SK-N-SH treated with all-trans-retinoic acid at 6 μM for 48 hours (cell line): ENCODE measurements around the gene IMP4.

Experiments used
- ATAC-seq: fragments of 200-7000 bp; cut with Tn5 transposase; 3 replicates; pipeline ENCODE4 v1.9.1; 2020; ENCODE audit warnings: mild to moderate bottlenecking, moderate library complexity
- ARNTL ChIP-seq: fragments of 450-650 bp; formaldehyde crosslinking; IDR thresholded peaks from 2 replicates; pipeline ENCODE4 v1.5.0; 2020; ENCODE audit warnings: low read depth, mild to moderate bottlenecking, moderate library complexity, borderline replicate concordance
- BACH2 ChIP-seq: fragments of 250-450 bp; sonication (Bioruptor Pico); IDR thresholded peaks from 2 replicates; pipeline ENCODE4 v1.9.0; 2021; ENCODE audit warnings: mild to moderate bottlenecking, borderline replicate concordance
- CREB5 ChIP-seq: fragments of 250-450 bp; sonication (Bioruptor Pico); IDR thresholded peaks from 2 replicates; pipeline ENCODE4 v1.5.1; 2020; ENCODE audit warnings: low read depth, mild to moderate bottlenecking, moderate library complexity
- CSDC2 ChIP-seq: fragments of 250-450 bp; sonication (Bioruptor Pico); IDR thresholded peaks from 2 replicates; pipeline ENCODE4 v1.5.0; 2020; ENCODE audit warnings: mild to moderate bottlenecking, moderate library complexity
- ESRRG ChIP-seq: fragments of 250-450 bp; sonication (Bioruptor Pico); IDR thresholded peaks from 2 replicates; pipeline ENCODE4 v1.6.1; 2021; ENCODE audit warnings: mild to moderate bottlenecking
- GLIS3 ChIP-seq: fragments of 250-450 bp; sonication (Bioruptor Pico); IDR thresholded peaks from 2 replicates; pipeline ENCODE4 v1.5.0; 2020; ENCODE audit warnings: mild to moderate bottlenecking, moderate library complexity
- ISL1 ChIP-seq: fragments of 250-450 bp; sonication (Bioruptor Pico); IDR thresholded peaks from 2 replicates; pipeline ENCODE4 v2.1.2; 2022; ENCODE audit warnings: mild to moderate bottlenecking, moderate library complexity
- OSR1 ChIP-seq: fragments of 250-450 bp; sonication (Bioruptor Pico); IDR thresholded peaks from 2 replicates; pipeline ENCODE4 v1.8.0; 2022; ENCODE audit warnings: moderate library complexity, mild to moderate bottlenecking, inconsistent platforms
- PPARA ChIP-seq: fragments of 250-450 bp; sonication (Bioruptor Pico); IDR thresholded peaks from 2 replicates; pipeline ENCODE4 v1.5.0; 2020; ENCODE audit warnings: mild to moderate bottlenecking, borderline replicate concordance
- RARB ChIP-seq: fragments of 250-450 bp; sonication (Bioruptor Pico); IDR thresholded peaks from 2 replicates; pipeline ENCODE4 v1.8.0; 2021; ENCODE audit warnings: mild to moderate bottlenecking, moderate library complexity
- SNAI2 ChIP-seq: fragments of 250-450 bp; sonication (Bioruptor Pico); IDR thresholded peaks from 2 replicates; pipeline ENCODE4 v1.5.0; 2020; ENCODE audit warnings: mild to moderate bottlenecking, moderate library complexity
- TCF4 ChIP-seq: fragments of 250-450 bp; sonication (Bioruptor Pico); IDR thresholded peaks from 2 replicates; pipeline ENCODE4 v1.8.0; 2021; ENCODE audit warnings: mild to moderate bottlenecking, moderate library complexity, borderline replicate concordance
- TOX ChIP-seq: fragments of 250-450 bp; sonication (Bioruptor Pico); IDR thresholded peaks from 2 replicates; pipeline ENCODE4 v1.8.0; 2021; ENCODE audit warnings: mild to moderate bottlenecking, moderate library complexity, borderline replicate concordance
- TSHZ2 ChIP-seq: fragments of 250-450 bp; sonication (Bioruptor Pico); IDR thresholded peaks from 2 replicates; pipeline ENCODE4 v1.5.0; 2020; ENCODE audit warnings: mild to moderate bottlenecking, moderate library complexity
- ZC3H10 ChIP-seq: fragments of 250-450 bp; sonication (Bioruptor Pico); IDR thresholded peaks from 2 replicates; pipeline ENCODE4 v1.5.1; 2021; ENCODE audit warnings: mild to moderate bottlenecking, moderate library complexity
- ZFP3 ChIP-seq: fragments of 250-450 bp; sonication (Bioruptor Pico); IDR thresholded peaks from 2 replicates; pipeline ENCODE4 v1.5.0; 2020; ENCODE audit warnings: mild to moderate bottlenecking, moderate library complexity
- ZFP30 ChIP-seq: fragments of 450-650 bp; formaldehyde crosslinking; IDR thresholded peaks from 2 replicates; pipeline ENCODE4 v1.5.0; 2022; ENCODE audit warnings: mild to moderate bottlenecking, moderate library complexity
- ZNF565 ChIP-seq: fragments of 450-650 bp; formaldehyde crosslinking; conservative IDR thresholded peaks from 2 replicates; pipeline ENCODE4 v1.5.0; 2020; ENCODE audit warnings: low read depth, mild to moderate bottlenecking, moderate library complexity
- ZNF70 ChIP-seq: fragments of 450-650 bp; formaldehyde crosslinking; IDR thresholded peaks from 2 replicates; pipeline ENCODE4 v1.5.0; 2020; ENCODE audit warnings: mild to moderate bottlenecking, moderate library complexity
- ZNF8 ChIP-seq: fragments of 450-650 bp; formaldehyde crosslinking; IDR thresholded peaks from 2 replicates; pipeline ENCODE4 v1.5.0; 2020; ENCODE audit warnings: mild to moderate bottlenecking, moderate library complexity
- TF ChIP-seq, protein P1 (sequence below): fragments of 250-450 bp; sonication (Bioruptor Pico); IDR thresholded peaks from 2 replicates; pipeline ENCODE4 v1.8.0; 2020; ENCODE audit warnings: mild to moderate bottlenecking, moderate library complexity, borderline replicate concordance
- TF ChIP-seq, protein P2 (sequence below): fragments of 250-450 bp; sonication (Bioruptor Pico); IDR thresholded peaks from 2 replicates; pipeline ENCODE4 v1.8.0; 2021; ENCODE audit warnings: low read depth, mild to moderate bottlenecking, moderate library complexity, borderline replicate concordance

Gene IMP4

DNA sequence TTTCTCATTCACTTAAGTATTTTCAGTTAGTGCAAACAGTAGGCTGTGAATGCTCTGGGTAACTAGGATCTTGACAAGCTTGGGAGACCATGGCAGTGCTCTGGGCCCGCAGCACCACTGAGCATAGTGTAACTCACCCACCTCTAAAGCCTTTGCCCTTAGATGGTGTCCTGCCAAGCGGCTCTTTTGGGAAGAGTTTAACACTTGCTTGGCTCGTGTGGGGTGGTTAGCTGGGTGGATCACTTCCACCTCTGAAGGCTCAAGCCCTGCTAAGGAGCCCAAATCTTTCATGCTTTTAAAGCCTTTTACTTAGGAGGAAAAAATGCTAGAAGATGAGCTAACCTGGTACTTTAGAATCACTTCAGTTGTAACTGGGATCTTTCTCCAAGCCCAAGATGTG lies 47.1 kb downstream of the IMP4 start:
- no peak for ATAC-seq
- TF ChIP-seq TOX (CRISPR knock-in tag) (no peak), ZNF8 (CRISPR knock-in tag) (no peak), ZNF70 (CRISPR knock-in tag) (no peak), RARB (CRISPR knock-in tag) (no peak), CSDC2 (CRISPR knock-in tag) (no peak), ZNF565 (no peak), ARNTL (CRISPR knock-in tag) (no peak), TSHZ2 (no peak), SNAI2 (CRISPR knock-in tag) (no peak), ZFP30 (CRISPR knock-in tag) (no peak), GLIS3 (CRISPR knock-in tag) (no peak), BACH2 (no peak)
- TF ChIP-seq, protein P1, sequence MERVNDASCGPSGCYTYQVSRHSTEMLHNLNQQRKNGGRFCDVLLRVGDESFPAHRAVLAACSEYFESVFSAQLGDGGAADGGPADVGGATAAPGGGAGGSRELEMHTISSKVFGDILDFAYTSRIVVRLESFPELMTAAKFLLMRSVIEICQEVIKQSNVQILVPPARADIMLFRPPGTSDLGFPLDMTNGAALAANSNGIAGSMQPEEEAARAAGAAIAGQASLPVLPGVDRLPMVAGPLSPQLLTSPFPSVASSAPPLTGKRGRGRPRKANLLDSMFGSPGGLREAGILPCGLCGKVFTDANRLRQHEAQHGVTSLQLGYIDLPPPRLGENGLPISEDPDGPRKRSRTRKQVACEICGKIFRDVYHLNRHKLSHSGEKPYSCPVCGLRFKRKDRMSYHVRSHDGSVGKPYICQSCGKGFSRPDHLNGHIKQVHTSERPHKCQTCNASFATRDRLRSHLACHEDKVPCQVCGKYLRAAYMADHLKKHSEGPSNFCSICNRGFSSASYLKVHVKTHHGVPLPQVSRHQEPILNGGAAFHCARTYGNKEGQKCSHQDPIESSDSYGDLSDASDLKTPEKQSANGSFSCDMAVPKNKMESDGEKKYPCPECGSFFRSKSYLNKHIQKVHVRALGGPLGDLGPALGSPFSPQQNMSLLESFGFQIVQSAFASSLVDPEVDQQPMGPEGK (CRISPR knock-in tag): no peak
- TF ChIP-seq, protein P2, sequence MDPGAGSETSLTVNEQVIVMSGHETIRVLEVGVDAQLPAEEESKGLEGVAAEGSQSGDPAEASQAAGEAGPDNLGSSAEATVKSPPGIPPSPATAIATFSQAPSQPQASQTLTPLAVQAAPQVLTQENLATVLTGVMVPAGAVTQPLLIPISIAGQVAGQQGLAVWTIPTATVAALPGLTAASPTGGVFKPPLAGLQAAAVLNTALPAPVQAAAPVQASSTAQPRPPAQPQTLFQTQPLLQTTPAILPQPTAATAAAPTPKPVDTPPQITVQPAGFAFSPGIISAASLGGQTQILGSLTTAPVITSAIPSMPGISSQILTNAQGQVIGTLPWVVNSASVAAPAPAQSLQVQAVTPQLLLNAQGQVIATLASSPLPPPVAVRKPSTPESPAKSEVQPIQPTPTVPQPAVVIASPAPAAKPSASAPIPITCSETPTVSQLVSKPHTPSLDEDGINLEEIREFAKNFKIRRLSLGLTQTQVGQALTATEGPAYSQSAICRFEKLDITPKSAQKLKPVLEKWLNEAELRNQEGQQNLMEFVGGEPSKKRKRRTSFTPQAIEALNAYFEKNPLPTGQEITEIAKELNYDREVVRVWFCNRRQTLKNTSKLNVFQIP (CRISPR knock-in tag): no peak

DNA sequence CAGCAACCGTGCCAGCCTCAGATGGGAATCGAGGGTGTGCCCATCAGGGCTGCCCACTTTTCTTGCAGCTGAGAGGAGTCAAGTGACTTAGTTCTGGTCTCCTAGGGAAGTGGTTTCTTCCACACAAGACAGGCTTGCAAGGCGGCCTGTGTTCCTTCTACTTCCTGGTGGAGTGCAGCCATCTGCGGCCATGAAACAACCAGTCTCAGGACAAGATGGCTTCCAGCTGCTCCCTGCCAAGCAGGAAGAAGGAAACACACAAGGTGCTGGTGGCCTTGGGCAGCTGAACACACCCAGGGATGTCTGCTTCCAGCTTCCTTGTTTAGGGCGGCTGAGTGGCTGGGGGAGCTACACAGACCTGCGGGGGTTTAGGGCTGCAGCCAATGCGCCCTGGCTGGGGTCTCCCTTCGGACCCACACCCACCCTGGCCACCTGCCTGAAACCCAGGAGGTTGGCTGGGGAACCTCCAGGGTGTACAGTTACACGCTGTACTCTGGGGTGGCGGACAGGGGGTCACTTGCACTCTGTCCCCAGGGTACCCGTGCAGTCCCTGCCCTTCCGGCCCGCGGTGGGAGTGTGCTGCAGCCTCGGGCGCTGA lies 47.9 kb downstream of the IMP4 start:
- ATAC-seq: peak; percentile 5; the same call in 2 of the 3 replicates
- TF ChIP-seq ZFP30 (CRISPR knock-in tag): no peak
- TF ChIP-seq ARNTL (CRISPR knock-in tag): no peak
- TF ChIP-seq GLIS3 (CRISPR knock-in tag): no peak
- no peak for TF ChIP-seq ZNF8 (CRISPR knock-in tag)
- no peak for TF ChIP-seq ZC3H10 (CRISPR knock-in tag)
- no peak for TF ChIP-seq PPARA (CRISPR knock-in tag)
- TF ChIP-seq TCF4 (CRISPR knock-in tag): no peak
- no peak for TF ChIP-seq BACH2
- TF ChIP-seq, protein P1 (CRISPR knock-in tag): no peak
- TF ChIP-seq RARB (CRISPR knock-in tag): no peak
- TF ChIP-seq OSR1 (CRISPR knock-in tag): no peak
- TF ChIP-seq ISL1 (CRISPR knock-in tag): no peak
- TF ChIP-seq CSDC2 (CRISPR knock-in tag): no peak
- no peak for TF ChIP-seq TOX (CRISPR knock-in tag)
- TF ChIP-seq CREB5: no peak
- TF ChIP-seq SNAI2 (CRISPR knock-in tag): no peak
- no peak for TF ChIP-seq ESRRG (CRISPR knock-in tag)
- TF ChIP-seq ZFP3 (CRISPR knock-in tag): no peak
